NCI-H2227 (cell line): Measurements from ENCODE around the gene HYAL1.
"Not testable (repeated sequence)": the region's sequence is repeated elsewhere in the genome, so short reads cannot be mapped to it uniquely, and the experiment has no call there.

Experiments
- DNase-seq: peaks from one replicate; lab custom pipeline; 2025; ENCODE audit not compliant: unreplicated experiment; lab: John Stamatoyannopoulos, UW

The HYAL1 gene

DNA sequence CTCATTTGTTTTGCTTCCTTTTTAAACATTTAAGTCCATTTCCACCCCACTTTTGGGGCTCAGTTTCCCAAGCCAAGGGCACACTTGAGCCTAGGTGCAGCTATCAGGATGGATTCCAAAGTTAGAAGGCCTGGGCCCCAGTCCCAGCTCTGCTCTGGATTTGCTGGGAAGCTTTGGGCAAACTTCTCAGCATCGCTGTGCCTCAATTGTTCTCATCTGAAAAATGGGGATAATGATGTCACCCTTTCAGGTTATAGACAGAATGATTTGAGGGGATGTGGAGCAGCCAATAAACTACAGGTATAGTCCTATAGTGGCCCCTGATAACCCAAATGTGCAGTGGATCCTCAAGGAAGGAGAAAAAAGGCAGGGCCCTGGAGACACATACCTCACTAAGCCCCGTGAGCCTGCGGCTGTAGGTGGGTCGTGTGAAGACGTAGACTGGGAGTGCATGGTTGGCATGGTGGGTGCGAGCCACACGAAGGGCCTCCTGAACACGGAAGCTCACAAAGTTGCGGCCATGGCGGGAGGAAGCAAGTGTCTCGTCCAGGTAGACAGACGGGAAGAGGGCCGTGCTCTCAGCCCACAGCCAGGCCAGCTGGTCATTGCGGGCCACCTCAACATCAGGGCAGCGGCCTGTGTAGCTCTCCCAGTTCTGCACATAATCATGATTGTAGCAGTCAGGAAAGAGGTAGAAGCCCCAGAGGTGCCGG is 16.0 kb upstream of the HYAL1 start:
- DNase-seq, result no peak

DNA sequence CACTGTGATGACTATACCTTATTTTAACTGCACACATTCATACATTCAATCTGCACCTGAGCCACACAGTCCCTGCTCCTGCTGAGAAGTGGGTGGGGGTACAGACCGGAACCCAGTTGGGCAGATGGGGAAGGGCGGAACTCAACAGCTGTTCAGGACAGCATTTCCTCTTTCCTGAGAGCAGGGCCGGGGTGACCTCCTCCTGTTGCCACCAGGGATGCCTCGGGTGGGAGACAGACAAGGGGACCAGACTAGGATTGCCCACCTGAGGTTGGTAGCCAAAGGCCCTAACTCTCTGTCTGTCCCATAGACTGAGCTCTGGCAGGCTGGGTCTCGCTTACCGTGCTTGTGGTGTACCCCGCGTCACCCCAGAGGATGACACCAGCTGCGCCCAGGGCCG is 15.2 kb upstream of the HYAL1 start:
- DNase-seq, result no peak

DNA sequence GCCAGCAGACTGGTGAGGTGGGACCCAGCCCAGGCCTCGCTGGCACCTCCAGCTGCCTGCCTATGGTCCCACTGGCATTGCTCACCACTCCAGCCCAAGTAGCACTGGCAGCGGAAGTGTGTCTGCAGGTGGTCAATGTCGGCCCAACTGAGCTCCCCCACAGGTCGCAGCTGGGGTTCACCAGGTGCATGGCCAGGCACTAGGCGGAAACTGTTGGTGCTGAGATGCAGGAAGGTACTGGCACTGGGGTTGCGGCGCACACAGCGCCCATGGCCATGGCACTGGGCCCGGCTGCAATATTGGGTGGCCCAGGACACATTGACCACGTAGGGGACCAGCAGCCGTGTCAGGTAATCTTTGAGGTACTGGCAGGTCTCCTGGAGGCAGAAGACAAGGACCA is 14.8 kb upstream of the HYAL1 start:
- no peak for DNase-seq

DNA sequence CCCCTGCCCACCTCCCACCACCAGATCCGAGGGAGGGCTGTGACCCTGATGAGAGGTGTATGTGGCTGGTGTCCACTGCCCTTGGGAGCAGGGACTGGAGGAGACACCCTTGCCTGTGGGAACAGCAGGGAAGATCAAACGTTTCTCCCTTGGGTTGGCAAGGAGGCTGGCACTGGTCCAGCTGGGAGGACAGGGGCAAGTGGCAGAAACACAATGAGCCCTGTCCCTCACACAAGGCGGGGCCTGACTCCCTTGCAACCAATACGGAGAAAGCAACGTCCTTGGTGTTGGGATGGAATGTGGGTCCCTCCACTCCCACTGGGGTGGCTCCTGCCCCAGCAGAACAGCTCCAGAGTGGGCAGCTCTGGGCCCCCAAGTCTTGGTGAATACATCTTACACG is 13.9 kb upstream of the HYAL1 start:
- DNase-seq, result no peak

DNA sequence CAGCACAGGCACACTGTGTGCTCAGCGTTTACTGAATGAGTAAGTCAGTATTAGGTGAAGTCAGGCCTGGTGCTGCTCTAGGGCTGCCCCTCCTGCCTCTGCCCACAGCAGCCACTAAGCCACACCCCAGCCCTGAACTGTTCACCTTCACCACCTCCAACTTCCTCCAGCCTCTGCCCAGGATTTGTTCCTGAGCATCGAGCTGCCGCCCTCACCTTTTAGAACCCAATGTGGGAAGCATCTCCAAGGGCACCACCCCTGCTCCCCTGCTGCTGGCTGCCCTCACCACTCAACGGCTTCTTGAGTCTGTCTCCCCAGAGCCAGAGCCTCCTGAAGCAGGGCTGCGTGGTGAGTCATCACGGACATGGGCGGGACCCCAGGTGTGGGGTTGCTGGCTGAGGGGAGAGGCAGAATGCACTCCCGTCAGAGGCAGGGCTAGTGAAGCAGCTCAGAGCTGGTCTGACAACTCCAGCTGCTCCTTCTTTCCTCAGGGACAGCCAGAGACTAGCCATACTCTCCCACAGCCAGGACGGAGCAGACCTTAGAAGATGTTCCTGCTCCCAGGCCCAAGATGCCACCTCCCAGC is 13.4 kb upstream of the HYAL1 start:
- DNase-seq, result peak; percentile 67

DNA sequence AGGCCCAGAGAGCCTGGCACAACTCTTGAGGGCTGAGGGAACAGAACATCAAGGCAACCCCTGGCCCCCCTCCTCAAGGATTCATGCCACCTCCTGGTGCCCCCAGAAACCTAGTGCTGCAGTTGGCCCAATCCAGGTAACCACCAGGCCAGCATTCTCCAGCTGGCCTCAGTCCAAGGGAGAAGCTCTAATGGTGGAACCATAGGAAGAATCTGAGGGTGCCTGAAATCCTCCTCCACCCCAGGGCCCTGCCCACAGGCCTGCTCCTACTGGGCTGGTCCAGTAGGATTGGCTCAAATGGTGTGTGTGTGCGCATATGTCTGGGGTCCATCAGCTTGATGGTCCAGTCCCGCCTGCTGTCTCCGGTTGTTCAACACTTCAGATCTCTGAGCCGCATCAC is 11.4 kb upstream of the HYAL1 start:
- DNase-seq, result no peak

DNA sequence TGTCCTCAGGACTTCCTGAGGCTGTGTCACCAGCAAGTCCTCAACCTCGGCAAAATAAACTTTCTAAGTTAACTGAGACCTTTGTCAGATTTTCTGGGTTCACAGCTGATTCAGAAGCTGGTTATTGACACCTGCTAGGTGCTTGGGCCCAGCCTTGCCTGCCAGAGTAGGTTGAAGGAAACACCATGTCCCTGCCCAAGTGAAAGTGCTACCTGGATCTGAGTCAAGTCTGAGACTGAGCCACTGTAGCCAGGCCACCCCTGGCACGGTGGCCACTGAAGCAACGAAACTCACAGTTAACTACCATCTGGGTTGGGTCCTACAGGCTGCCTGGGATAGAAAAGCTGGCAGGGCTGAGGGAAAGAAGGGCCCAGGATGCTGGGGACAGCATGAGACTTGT is 11.0 kb upstream of the HYAL1 start:
- DNase-seq, result no peak

DNA sequence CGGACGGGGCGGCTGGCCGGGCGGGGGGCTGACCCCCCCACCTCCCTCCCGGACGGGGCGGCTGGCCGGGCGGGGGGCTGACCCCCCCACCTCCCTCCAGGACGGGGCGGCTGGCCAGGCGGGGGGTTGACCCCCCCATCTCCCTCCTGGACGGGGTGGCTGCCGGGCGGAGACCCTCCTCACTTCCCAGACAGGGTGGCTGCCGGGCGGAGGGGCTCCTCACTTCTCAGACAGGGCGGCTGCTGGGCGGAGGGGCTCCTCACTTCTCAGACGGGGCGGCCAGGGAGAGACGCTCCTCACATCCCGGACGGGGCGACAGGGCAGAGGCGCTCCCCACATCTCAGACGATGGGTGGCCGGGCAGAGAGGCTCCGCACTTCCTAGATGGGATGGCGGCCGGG is 8.7 kb upstream of the HYAL1 start:
- not testable (repeated sequence) for DNase-seq

DNA sequence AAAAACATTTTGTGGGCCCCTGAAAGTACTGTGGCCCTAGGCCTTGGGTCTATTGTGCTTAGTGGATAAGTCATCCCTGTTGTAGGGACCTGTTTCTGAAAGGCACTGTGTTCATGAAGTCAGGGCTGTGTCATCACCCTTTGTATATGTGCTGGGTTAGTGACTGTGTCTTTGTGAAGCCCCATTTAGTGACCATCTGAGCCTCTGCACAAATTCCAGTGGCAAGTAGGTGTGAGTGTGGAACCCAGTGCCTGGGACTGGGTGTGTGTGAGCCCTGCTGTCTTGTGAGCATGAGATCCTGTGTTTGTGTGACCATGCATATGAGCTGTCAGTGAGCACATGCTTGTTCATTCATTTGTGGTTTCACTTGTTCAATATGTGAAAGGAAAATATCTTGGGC is 1.2 kb upstream of the HYAL1 start:
- DNase-seq, result no peak

DNA sequence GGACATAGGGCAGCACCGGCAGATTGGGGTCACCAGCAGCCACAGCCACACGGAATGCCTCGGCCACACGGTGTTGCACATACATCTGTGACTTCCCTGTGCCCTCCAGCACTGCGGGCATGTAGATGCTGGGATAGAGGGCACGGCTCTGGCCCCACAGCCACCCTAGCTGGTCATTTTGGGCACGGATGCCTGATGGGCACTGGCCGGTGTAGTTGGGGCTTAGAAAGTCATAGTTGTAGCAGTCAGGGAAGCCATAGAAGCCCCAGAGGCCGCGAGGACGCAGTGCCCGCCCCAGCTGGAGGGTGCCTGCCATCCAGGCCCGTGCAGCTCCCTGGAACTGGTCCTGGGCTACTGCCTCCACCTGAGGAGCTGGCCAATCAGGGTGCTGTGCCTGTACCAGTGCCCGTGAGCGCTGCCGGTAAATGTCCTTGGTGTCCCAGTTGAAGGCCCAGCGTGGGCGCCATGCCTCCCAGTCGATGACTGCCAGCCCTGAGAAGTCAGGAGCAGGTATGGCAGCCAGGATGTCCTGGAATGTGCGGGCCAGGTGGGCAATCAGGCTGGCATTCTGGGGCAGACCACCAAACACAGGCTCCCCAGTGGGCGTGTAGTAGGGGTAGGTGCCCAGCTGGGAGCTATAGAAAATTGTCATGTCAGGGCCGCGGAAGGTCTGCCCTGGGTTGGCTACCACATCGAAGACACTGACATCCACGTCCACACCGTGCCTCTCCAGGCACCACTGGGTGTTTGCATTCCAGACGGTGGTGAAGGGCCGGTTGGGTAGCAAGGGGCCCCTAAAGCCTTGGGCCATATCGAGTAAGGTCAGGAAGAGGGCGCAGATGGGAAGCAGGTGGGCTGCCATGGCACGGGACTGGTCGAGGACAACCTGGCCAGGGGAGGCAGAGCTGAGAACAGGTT is 1.0 kb downstream of the HYAL1 start:
- no peak for DNase-seq

DNA sequence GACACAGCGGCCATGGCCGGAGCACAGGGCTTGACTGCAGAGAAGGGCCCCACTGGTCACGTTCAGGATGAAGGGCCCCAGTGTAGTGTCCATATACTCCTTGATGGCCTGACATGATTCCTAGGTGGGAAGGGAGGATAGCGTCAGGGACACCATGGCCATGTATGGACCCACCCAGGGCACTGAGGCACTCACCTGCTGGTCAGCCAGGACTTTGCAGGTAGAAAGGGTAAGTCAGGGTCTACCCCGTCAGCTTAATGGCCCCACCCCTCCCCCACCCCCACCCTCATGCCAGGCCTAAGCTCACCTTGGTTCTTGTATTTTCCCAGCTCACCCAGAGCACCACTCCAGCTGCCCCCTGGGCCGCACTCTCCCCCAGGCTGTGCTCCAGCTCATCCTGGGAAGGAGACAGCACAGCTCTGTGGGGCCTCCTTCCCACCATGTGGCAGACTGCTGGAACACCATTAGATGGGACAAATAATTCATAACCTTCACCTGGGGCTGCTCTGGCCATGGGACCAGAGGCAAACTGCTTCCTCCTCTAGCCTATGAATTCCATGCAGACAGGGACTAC is 2.6 kb downstream of the HYAL1 start:
- DNase-seq, result no peak

DNA sequence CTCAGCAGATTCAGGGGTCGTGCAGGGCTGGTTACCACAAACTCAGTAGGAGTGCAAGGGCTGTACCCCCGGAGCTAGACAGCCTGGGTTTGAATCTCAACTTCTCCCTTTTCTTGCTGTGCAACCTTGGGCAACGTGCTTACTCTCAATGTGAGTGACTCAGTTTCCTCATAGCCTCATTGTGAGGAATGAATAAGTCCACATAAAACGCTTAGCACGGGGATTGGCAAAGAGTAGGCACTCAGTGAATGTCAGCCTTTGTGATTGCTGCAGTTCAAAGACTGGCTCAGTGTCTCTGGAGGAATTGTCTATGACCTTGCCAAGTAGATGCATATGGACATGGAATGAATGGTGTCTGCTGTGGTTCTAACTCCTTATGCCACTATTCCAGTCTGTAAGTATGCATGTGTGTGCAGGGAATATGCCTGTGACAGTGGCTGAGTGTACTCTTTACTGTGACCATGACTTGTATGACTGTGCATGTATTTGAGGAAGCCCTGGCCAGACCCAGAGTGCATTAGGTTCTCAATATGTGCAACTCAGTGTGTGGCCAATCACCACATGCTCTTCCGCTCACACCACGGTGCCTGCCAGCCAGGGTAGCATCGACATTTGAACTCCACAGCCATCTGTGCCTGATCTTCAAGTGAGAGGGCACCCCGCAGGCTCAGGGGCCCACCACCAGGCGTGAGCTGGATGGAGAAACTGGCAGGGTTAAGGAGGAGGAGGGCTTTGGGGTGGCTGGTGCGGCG is 3.3 kb downstream of the HYAL1 start:
- no peak for DNase-seq

DNA sequence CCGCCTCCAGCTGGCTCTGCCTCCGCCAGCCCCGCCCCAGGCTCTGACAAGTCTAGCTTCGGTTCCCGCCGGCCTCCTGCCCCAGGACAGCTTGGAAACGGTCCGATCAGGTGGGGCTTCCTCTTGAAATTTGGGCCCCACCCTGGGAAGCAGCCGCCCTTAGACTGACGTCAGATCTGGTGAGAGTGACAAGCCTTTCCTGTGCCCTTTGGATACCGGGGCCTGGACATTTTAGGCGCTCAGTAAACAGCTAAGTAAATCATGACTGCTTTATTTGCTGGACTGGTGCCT is 3.8 kb downstream of the HYAL1 start:
- no peak for DNase-seq

DNA sequence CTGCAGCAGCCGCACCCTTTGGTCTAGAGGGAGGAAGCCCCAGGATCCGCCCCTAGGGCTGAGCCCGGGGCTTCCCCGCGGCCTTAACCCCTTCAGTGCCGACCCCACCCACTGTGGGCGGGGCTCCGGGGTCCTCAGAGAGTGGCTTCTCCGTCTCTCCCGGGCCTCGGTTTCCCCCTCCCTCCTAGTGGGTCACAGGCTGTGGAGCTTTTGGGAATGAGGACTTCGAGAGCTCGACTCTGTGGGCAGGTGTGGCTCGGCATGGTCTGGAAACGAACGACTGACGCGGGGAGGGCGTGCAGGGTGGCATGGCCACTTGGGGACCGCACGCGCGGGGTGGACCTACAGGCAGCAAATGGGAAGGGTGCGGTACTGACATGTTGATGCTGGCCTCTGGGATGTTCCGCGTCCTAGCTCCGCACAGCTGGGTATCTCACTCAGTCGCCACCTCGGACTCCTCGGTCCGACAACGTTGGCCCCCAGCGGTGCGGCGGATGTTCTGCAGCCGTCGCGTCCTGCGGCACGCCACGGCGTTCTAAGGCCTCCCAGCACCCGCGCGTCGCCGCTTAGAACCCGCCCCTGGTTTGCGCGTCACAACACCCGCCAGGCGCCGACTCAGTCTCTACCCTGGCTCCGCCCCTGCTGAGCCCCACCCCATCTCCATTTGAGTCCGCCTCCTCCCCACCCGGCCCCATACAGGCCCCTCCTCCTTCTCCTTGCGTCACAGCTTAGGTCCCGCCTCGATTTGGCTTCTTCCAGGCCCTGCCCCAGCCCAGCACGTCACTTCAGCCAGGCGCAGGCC is 4.3 kb downstream of the HYAL1 start, which contains the start of the genes HYAL3 and NAA80:
Gene HYAL3 (minus strand): TSS at position 570 of the 802 bp plus-strand sequence. CDS start 3,803 bp downstream, outside the sequence.
Gene NAA80 (minus strand): TSS at position 570 of the 802 bp plus-strand sequence. CDS start 1,942 bp downstream, outside the sequence.
- peak; percentile 97 for DNase-seq

DNA sequence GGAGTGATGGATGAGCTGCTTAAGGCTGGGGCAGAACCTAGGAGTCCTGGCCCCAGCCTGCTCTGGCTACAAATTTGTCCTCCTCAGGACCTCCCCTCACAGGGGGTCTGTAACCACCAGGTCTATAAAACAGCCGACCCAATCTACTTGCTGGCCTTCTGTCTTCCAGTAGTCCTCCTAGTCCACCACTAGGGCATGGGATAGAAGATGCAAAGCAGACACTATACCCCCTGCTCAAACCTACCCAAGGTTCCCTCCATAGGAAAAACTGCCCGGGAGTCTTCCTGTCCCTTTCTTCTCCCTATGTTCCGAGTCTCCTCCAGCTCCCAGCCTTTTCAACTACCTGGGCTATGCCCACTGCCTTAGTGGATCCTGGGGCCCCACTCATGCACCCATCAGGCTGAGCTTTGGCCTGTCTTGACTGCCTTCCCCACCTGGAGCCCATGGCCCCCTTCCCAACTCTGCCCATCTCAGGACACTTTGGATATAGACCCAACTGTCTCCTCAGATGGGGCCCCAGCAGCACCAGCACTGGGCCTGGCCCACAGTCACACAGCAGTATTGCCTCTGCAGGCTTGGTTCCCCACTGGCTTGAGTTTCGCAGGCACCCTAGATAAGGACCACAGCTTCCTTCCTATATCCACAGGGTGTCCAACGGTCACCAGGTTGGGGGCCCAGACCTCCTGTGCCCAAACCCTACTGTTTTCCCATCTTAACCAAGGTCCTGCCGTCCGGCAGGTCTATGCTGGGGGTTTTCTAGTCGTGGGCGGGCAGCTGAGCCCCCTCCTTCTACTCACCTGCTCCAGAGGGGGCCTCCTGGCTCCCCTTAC is 5.3 kb downstream of the HYAL1 start:
- no peak for DNase-seq

DNA sequence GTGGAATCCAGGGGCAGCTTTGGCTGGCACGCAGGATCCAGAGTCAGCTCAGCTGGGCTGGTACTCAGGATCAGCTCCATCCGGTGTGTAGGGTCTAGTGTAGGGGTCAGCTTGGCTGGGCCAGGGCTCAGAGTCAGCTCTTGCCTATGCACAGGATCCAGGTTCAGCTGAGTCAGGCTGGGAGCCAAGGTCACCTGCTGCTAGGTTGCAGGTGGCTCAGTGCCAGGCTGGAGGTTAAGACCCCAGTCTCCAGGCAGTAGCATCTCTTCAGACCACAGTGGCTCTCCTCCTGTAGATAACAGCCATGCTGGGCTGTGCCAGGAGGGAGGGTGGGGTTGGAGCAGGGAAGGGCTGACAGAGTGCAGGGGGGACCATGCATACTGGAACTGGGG is 6.0 kb downstream of the HYAL1 start:
- DNase-seq, result no peak

DNA sequence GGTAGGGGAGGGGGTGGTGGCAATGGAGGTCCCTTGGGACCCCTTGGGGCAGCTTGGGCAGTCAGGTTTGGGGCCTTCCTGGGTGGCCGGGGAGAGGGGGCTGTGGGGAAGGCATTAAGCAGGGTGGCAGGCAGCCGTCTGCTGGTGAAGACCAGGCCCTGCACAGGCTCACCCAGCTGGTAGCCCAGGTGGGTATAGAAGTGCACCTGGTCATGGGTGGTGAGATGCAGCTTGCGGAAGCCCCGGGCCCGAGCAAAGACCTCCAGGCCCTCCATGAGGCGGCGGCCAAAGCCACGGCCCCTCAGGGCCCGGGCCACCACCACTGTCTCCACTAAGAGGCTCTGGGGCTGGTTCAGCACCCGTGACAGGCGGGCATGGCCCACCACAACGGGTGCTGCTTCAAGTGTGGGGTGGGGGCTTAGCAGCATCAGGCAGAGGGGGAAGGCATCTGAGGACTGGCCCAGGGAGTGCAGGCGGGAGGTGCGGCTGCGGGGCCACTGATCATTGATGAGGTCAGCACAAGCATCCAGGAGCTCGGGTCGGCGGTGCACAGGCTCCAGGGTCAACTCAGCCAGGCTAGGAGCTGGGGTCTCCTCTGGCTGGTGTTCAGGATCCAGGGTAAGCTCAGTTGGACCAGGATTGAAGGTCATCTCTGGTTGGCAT is 6.5 kb downstream of the HYAL1 start:
- no peak for DNase-seq

DNA sequence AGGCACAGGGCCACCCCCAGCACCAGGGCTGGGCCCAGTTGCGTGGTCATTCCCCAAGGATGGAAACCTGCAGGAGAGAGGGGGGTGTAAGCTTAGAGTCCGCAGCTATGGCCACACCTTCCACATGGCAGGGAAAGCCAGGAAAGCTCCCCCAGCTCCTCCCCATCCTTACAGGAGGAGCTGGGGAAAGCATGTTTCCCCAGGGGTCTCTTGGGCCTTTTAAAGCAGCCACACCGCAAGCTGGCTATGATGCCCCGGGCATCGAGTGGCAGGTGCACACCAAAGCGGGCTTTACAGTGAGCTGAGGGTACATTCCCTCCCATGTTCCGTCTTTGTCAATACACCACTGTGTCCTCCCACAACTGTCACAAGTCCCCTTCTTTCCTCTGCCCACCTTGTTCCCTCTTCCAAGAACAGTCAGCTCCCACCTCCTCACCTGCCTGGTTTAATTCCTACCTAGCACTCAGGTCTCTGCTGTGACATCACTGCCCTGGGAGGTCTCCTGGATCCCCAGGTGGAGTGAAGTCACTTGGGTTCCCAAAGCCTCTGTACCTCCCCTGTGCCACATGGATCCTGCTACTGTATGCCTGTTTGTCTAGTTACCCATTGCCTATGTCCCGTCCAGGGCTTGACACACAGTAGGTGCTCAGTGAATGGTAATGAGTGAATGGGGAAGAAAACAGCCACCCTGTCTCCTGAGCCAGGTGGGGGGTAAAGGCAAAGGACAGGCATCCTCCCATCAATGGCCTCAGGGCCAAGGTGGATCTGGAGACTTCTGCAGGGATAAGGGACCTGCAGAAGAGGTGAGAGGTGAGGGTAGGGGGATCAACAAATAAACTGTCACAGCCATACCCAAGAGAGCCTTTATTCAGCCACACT is 7.6 kb downstream of the HYAL1 start:
- DNase-seq, result no peak
